Psoas muscle (tissue), 8 donors: ENCODE data around the gene ARHGAP8. TPM values are rescaled to one million over a fixed set of nuclear protein-coding genes. Genes with fewer than 3 reads are reported as not detected.
"Not testable (repeated sequence)": the region's sequence is repeated elsewhere in the genome, so short reads cannot be mapped to it uniquely, and the experiment has no call there.

Source experiments
- ATAC-seq, 4 donors: fragments of 200-7000 bp; cut with Tn5 transposase; one replicate each; pipeline ENCODE4 v1.9.1; 2020; ENCODE audit warnings: moderate library complexity in 3 of 4, mild to moderate bottlenecking in 2 of 4
- DNase-seq, 2 donors: peaks; one replicate each; pipeline ENCODE4 v3.0.0-alpha.2; 2020
- H3K27ac ChIP-seq: fragments of 200-600 bp; one replicate; pipeline ENCODE4 v1.8.0; 2022
- H3K27me3 ChIP-seq, 3 donors: fragments of 200-600 bp in 1 of 3; one replicate each; pipeline versions ENCODE4 v1.6.1 to v1.8.0; 2013 to 2022; ENCODE audit warnings: low read length in 2 of 3, mild to moderate bottlenecking in 2 of 3, moderate library complexity in 1 of 3; ENCODE audit not compliant: insufficient read depth in 3 of 3
- H3K36me3 ChIP-seq, 2 donors: fragments of 200-600 bp in 1 of 2; one replicate each; pipeline versions ENCODE4 v1.6.1 to v1.8.0; 2013 to 2022; ENCODE audit warnings: low read depth in 1 of 2, mild to moderate bottlenecking in 1 of 2, moderate library complexity in 1 of 2; ENCODE audit not compliant: insufficient read depth in 1 of 2
- H3K4me1 ChIP-seq: fragments of 200-600 bp; one replicate; pipeline ENCODE4 v1.8.0; 2022
- H3K4me3 ChIP-seq: fragments of 200-600 bp; one replicate; pipeline ENCODE4 v1.8.0; 2022; ENCODE audit warnings: mild to moderate bottlenecking
- H3K9me3 ChIP-seq: fragments of 200-600 bp; one replicate; pipeline ENCODE4 v1.8.0; 2022
- WGBS, 3 donors: extraction: QIAGEN DNeasy Blood & Tissue Kit; methylation state at CpG; one replicate each; pipeline versions ENCODE4 v1.1.6 to v1.1.7; 2013; 5-methylcytosine and 5-hydroxymethylcytosine counted together
- intact Hi-C, 2 donors: fragments of 100-400 bp; cut with DNase I; formaldehyde crosslinking; loops; one replicate each; pipeline versions ENCODE4 v1.11.0 to v1.14.2; 2022
- polyA plus RNA-seq, 3 donors: library from polyadenylated mRNA; stranded (reverse); fragments of 200-250 nt; gene quantifications; one replicate each; pipeline ENCODE4 v1.2.3, GENCODE V29; 2013
- total RNA-seq, 4 donors: library from RNA; stranded (reverse); fragmentation: NEBNext Ultra II Directional in 2 of 4; extraction: Animal tissue kit (Norgen Biotek cat#: 25700) in 2 of 4; gene quantifications; one replicate each; pipeline versions ENCODE4 v1.2.1 to v1.2.4, GENCODE V29; 2021 to 2023
- TF ChIP-seq, protein P1 (sequence below): fragments of 200-600 bp; IDR thresholded peaks from one replicate; pipeline ENCODE4 v1.8.0; 2022; ENCODE audit warnings: antibody characterized with exemption
- donor health status: healthy with polysubstance abuse.
- donor health status: DM: no; HTN: no; CAD: no; lungs with moderate emphysema.
- donor health status: Bipolar disorder and iron deficiency.
- donor health status: healthy.
- donor health status: DM: yes; HTN: yes; CAD: no.
- donor health status: DM: no; HTN: no; CAD: no.
- donor health status: DM: no; HTN: no; CAD: no.
- donor health status: DM: yes; HTN: yes; CAD: no.

ARHGAP8 gene
- total and polyA plus RNA-seq, 7 donors, result 0.14 TPM; not detected in 6

DNA sequence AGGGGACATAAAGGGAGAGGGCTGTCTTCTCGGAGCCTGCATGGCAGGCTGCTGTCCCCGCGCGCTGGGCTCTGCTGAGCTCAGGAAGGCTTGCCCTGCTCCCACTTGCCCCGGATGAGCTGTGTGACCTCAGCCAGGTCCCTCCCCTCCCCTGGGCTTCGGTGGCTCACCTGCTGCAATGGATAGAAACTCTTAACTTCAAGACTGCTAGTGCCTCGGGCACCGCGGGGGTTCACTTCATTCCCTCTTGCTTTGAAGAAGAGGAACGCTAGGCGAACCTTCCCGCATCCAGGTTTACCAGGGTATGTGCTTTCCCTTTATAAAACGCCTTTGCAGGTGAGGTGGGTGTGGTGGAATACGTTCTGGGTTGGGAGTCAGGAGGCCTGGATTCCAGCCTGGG, 142.4 kb downstream of the ARHGAP8 start:
- H3K36me3 ChIP-seq, result no peaks in the 10 kb centered on the region
- H3K4me3 ChIP-seq, result no peak overlapping the region
- peaks cover 0 to 6% (median 2%) of the 10 kb centered on the region in 3 donors for H3K27me3 ChIP-seq
- WGBS, 3 donors, result 78 to 85% (median 85%) methylated on average over 14 of the region's 14 CpGs
- DNase-seq (peak in 1 of 2 donors; percentile 29), ATAC-seq (no peak)
- H3K27ac ChIP-seq, result no peak overlapping the region
- TF ChIP-seq, protein P1, sequence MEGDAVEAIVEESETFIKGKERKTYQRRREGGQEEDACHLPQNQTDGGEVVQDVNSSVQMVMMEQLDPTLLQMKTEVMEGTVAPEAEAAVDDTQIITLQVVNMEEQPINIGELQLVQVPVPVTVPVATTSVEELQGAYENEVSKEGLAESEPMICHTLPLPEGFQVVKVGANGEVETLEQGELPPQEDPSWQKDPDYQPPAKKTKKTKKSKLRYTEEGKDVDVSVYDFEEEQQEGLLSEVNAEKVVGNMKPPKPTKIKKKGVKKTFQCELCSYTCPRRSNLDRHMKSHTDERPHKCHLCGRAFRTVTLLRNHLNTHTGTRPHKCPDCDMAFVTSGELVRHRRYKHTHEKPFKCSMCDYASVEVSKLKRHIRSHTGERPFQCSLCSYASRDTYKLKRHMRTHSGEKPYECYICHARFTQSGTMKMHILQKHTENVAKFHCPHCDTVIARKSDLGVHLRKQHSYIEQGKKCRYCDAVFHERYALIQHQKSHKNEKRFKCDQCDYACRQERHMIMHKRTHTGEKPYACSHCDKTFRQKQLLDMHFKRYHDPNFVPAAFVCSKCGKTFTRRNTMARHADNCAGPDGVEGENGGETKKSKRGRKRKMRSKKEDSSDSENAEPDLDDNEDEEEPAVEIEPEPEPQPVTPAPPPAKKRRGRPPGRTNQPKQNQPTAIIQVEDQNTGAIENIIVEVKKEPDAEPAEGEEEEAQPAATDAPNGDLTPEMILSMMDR, result no peak
- no peaks in the 10 kb centered on the region for H3K9me3 ChIP-seq
- intact Hi-C loops, result no loop called here
- no peaks in the 10 kb centered on the region for H3K4me1 ChIP-seq

DNA sequence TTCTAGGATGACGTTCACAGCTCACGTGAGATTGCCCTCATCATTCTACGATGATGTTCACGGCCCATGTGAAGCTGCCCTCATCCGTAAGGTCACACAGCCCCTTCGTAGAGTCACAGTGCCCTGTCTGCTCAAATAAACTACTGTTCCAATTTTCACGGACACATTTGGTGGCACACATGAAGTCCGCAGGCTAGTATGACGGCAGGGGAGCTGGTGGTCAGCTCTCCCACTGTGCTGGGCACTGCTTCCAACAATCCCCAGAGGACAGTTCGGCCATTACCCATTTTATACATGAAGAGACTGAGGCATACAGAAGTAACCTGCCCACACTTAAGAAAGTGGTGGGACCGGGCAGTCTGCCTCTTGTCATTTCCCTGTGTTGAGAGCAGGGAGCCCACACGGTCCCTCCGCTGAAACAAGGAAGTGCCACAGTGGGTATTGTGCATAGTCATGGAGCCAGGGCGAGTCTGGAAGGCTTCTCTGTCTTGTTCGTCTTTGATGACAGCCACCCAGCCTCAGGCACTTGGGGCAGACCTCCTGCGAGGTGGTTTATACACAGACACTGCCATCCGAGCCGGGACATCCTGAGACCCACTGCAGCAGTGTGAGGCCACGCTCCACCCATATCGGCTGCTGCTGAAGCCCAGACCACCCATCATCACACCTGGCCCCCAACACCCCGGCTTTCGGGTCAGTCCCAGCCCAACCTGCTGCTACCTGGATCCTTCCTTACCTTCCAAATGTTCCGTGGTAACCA, 143.1 kb downstream of the ARHGAP8 start:
- intact Hi-C loops, result no loop called here
- TF ChIP-seq, protein P1, result no peak
- Histone ChIP-seq H3K9me3 (no peaks in the 10 kb centered on the region), H3K4me3 (no peak overlapping the region), H3K27ac (no peak overlapping the region), H3K27me3 (peaks cover 0 to 6% (median 2%) of the 10 kb centered on the region in 3 donors), H3K4me1 (no peaks in the 10 kb centered on the region), H3K36me3 (no peaks in the 10 kb centered on the region)
- 85 to 87% (median 85%) methylated on average over 23 of the region's 23 CpGs for WGBS, 3 donors
- DNase-seq (no peak), ATAC-seq (no peak)

DNA sequence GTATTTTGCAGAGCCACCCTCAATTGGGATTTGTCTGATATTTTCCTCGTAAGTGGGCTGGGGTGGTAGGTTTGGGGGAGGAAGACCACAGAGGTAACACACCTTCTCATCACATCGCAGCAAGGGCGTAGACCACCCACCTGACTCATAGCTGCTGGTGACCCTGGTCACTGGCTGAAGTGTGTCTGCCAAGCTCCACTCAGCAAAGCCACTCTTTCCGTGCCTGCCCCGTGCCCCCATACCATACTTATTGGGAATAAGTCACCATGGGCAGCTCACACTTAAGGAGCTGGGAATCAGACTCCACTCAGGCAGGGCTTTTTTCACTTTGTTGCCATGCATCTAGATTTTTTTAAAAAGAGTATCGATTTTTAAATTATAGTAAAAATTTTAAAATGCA, 145.9 kb downstream of the ARHGAP8 start:
- H3K9me3 ChIP-seq, result peaks cover 10% of the 10 kb centered on the region
- no peak overlapping the region for H3K4me3 ChIP-seq
- TF ChIP-seq, protein P1, result no peak
- DNase-seq (no peak), ATAC-seq (no peak)
- no peaks in the 10 kb centered on the region for H3K36me3 ChIP-seq
- no peak overlapping the region for H3K27ac ChIP-seq
- H3K27me3 ChIP-seq, result peaks cover 0 to 6% (median 2%) of the 10 kb centered on the region in 3 donors
- no peaks in the 10 kb centered on the region for H3K4me1 ChIP-seq
- intact Hi-C loops, result no loop called here
- 93 to 96% (median 93%) methylated on average over 6 of the region's 6 CpGs for WGBS, 3 donors

DNA sequence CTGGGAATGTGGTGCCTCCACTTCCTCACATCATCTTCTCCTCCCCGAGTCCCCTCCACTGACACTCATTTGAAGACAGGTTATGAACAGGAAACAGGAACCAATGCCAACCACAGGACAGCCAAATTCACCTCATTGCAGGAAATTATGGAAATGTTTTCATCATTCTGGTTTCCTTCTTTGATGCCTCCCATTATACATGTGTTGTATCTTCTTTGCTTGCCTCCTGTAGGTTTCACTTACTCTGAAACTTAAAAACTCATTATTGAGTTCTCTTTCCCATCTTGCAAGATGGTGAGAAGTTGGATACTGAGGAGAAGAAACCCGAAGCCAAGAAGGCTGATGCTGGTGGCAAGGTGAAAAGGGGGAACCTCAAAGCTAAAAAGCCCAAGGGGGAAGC, 148.9 kb downstream of the ARHGAP8 start:
- Histone ChIP-seq H3K4me3 (no peak overlapping the region), H3K4me1 (no peaks in the 10 kb centered on the region), H3K27ac (no peak overlapping the region), H3K9me3 (peaks cover 10% of the 10 kb centered on the region), H3K27me3 (peaks cover 0 to 2% (median 0%) of the 10 kb centered on the region in 3 donors), H3K36me3 (no peaks in the 10 kb centered on the region)
- intact Hi-C loops, result no loop called here
- 82 to 90% (median 83%) methylated on average over 2 of the region's 2 CpGs for WGBS, 3 donors
- DNase-seq (no peak), ATAC-seq (no peak)
- TF ChIP-seq, protein P1, result no peak

DNA sequence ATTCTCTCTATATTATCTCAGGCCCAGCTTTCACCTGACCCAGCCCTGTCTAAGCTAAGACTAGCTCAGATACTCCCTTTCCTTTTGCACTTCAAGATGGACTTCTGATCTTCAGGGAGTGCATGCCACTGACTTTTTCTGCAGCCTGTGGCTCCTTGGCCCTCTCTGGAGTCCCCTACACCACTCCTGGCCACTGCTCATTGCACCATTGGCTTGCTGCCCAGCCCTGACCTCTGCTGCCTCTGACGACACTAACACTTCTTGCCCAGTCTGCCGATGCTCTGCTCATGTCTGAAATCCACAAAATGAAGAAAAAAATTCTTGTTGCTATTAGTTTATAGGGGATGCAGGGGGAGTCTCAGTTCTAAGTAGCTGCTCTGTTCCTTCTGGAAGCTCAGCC, 150.8 kb downstream of the ARHGAP8 start:
- ATAC-seq, intact Hi-C loops: not testable (repeated sequence)

DNA sequence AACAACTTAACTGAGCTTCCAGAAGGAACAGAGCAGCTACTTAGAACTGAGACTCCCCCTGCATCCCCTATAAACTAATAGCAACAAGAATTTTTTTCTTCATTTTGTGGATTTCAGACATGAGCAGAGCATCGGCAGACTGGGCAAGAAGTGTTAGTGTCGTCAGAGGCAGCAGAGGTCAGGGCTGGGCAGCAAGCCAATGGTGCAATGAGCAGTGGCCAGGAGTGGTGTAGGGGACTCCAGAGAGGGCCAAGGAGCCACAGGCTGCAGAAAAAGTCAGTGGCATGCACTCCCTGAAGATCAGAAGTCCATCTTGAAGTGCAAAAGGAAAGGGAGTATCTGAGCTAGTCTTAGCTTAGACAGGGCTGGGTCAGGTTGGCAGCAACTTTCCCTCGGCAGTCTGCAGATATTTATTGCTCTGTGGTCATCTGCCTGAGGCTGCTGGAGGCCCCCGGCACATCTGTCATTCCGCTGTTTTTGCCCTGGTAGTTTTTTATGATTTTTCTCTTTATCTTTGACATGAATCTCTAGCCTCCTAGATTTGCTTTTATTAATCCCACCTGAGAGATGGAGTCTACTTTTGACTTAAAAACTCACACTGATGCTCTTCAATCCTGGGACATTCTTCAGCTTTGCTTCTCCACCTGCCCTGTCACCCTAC, 152.2 kb downstream of the ARHGAP8 start:
- DNase-seq, H3K36me3 ChIP-seq, H3K4me3 ChIP-seq, H3K27me3 ChIP-seq, H3K4me1 ChIP-seq, ATAC-seq, intact Hi-C loops, H3K27ac ChIP-seq, H3K9me3 ChIP-seq: not testable (repeated sequence)
- WGBS, 3 donors, result 19 to 25% (median 20%) methylated on average over 3 of the region's 5 CpGs

More for the DNA sequence above, 150.8 kb downstream of the ARHGAP8 start:
- not testable (repeated sequence) for H3K36me3 ChIP-seq, H3K4me1 ChIP-seq, H3K27ac ChIP-seq, H3K27me3 ChIP-seq, H3K9me3 ChIP-seq, H3K4me3 ChIP-seq, DNase-seq
- WGBS, 3 donors, result no CpG with 5 or more reads among the region's 2 CpGs
